HG03520 (cell line): Measurements from ENCODE around the gene VPS37B.
A peak's percentile ranks its signal among the peaks of the same experiment; 100 is the strongest.
"Not testable (repeated sequence)": the region's sequence is repeated elsewhere in the genome, so short reads cannot be mapped to it uniquely, and the experiment has no call there.

Experiments used
- ATAC-seq: cut with Tn5 transposase; IDR thresholded peaks from one replicate; pipeline ENCODE4 v1.9.1; 2021; ENCODE audit warnings: mild to moderate bottlenecking, moderate library complexity; ENCODE audit not compliant: unreplicated experiment

The VPS37B gene

GRCh38 chr12:122884860-122885259, 11.1 kb downstream of the VPS37B start:
- no peak for ATAC-seq

GRCh38 chr12:122884091-122884826, 11.7 kb downstream of the VPS37B start:
- ATAC-seq, result no peak

- no peak for ATAC-seq
Observed at GRCh38 chr12:122882908-122883558, 12.9 kb downstream of the VPS37B start.

- ATAC-seq, result no peak
Observed at GRCh38 chr12:122880668-122881067, 15.3 kb downstream of the VPS37B start.

- ATAC-seq, result no peak
Observed at GRCh38 chr12:122880155-122880667, 15.7 kb downstream of the VPS37B start.

- no peak for ATAC-seq
Observed at GRCh38 chr12:122878780-122879612, 16.9 kb downstream of the VPS37B start.

GRCh38 chr12:122876731-122877130, 19.2 kb downstream of the VPS37B start:
- no peak for ATAC-seq

- not testable (repeated sequence) for ATAC-seq
Observed at GRCh38 chr12:122876281-122876680, 19.6 kb downstream of the VPS37B start.

- ATAC-seq, result peak; percentile 53
Observed at GRCh38 chr12:122875590-122876220, 20.2 kb downstream of the VPS37B start.

GRCh38 chr12:122874081-122874480, 21.8 kb downstream of the VPS37B start:
- ATAC-seq, result no peak

- no peak for ATAC-seq
Observed at GRCh38 chr12:122873540-122873939, 22.4 kb downstream of the VPS37B start.

- ATAC-seq, result no peak
Observed at GRCh38 chr12:122872815-122873361, 23.0 kb downstream of the VPS37B start.

GRCh38 chr12:122871851-122872780, 23.8 kb downstream of the VPS37B start:
- ATAC-seq, result no peak

GRCh38 chr12:122870867-122871664, 24.9 kb downstream of the VPS37B start:
- no peak for ATAC-seq

- ATAC-seq, result no peak
Observed at GRCh38 chr12:122870163-122870842, 25.6 kb downstream of the VPS37B start.

- ATAC-seq, result no peak
Observed at GRCh38 chr12:122869207-122869973, 26.5 kb downstream of the VPS37B start.

- no peak for ATAC-seq
Observed at GRCh38 chr12:122868471-122869177, 27.3 kb downstream of the VPS37B start.
